ENCODE measurements around the gene USP11.

DNA sequence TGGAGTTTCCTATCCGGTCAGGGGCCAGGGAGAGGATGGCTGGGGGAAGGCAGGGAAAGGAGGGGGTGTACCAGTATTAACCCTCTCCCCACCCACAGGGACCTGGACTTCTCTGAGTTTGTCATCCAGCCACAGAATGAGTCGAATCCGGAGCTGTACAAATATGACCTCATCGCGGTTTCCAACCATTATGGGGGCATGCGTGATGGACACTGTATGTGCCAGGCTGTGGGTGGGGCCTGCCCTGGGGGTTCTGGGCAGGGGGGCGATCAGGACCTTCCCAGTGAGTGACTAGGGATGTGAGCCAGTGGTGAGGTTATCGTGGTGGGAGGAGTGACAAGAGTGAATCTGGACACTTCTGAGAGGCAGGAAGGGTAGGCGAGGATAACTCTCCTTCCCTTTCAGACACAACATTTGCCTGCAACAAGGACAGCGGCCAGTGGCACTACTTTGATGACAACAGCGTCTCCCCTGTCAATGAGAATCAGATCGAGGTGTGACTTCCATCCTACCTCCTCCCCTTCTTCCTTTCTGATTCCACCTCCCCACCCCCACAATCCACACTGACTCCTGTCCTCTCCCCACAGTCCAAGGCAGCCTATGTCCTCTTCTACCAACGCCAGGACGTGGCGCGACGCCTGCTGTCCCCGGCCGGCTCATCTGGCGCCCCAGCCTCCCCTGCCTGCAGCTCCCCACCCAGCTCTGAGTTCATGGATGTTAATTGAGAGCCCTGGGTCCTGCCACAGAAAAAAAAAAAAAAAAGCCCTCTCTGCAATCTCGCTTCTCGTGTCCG, 14.6 kb downstream of the USP11 start:
- TF ChIP-seq, protein P1, sequence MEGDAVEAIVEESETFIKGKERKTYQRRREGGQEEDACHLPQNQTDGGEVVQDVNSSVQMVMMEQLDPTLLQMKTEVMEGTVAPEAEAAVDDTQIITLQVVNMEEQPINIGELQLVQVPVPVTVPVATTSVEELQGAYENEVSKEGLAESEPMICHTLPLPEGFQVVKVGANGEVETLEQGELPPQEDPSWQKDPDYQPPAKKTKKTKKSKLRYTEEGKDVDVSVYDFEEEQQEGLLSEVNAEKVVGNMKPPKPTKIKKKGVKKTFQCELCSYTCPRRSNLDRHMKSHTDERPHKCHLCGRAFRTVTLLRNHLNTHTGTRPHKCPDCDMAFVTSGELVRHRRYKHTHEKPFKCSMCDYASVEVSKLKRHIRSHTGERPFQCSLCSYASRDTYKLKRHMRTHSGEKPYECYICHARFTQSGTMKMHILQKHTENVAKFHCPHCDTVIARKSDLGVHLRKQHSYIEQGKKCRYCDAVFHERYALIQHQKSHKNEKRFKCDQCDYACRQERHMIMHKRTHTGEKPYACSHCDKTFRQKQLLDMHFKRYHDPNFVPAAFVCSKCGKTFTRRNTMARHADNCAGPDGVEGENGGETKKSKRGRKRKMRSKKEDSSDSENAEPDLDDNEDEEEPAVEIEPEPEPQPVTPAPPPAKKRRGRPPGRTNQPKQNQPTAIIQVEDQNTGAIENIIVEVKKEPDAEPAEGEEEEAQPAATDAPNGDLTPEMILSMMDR (IDR thresholded peaks at IDR 0.05) = no peak
- TF ChIP-seq POLR2A (IDR thresholded peaks at IDR 0.05) = no peak

Measured in testis (tissue), 2 donors.